ENCODE results near the gene NPAS1.
A peak's percentile ranks its signal among the peaks of the same experiment; 100 is the strongest.

The NPAS1 gene

GRCh38 chr19:47035127-47036096 lies 15.8 kb downstream of the NPAS1 start:
- peak; percentile 65 for TF ChIP-seq CTCF (IDR thresholded peaks at IDR 0.05)

- peak; percentile 8 for TF ChIP-seq CTCF (IDR thresholded peaks at IDR 0.05)
These were observed 16.5 kb downstream of the NPAS1 start for GRCh38 chr19:47036097-47036651.

- no peak for TF ChIP-seq CTCF (IDR thresholded peaks at IDR 0.05)
These were observed 18.1 kb downstream of the NPAS1 start for GRCh38 chr19:47037766-47038165.

- no peak for TF ChIP-seq CTCF (IDR thresholded peaks at IDR 0.05)
These were observed 19.7 kb downstream of the NPAS1 start for GRCh38 chr19:47039239-47039874.

- no peak for TF ChIP-seq CTCF (IDR thresholded peaks at IDR 0.05)
These were observed 21.2 kb downstream of the NPAS1 start for GRCh38 chr19:47040869-47041268.

GRCh38 chr19:47044946-47045866 lies 25.6 kb downstream of the NPAS1 start:
- TF ChIP-seq CTCF (IDR thresholded peaks at IDR 0.05), result no peak

Measured in LNCAP (cell line).